ENCODE data around the gene HMOX1.

DNA sequence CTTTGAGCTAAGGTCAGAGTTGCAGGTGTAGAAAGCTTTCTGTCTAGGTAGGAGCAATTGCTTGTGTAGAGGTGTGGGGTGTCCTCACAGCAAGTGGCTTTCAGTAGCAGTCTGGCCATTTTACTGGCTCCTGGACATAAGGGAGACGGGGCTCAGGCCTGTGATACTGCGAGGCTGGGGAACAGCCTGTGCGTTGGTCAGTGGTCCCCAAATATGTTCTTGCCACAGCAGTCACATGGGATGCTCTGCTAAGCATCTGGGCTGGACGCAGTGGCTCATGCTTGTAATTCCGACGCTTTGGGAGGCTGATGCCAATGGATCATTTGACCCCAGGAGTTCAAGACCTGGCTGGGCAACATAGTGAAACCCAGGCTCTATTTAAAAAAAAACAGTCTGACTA lies 21.0 kb downstream of the HMOX1 start:
- TF ChIP-seq, protein P1, sequence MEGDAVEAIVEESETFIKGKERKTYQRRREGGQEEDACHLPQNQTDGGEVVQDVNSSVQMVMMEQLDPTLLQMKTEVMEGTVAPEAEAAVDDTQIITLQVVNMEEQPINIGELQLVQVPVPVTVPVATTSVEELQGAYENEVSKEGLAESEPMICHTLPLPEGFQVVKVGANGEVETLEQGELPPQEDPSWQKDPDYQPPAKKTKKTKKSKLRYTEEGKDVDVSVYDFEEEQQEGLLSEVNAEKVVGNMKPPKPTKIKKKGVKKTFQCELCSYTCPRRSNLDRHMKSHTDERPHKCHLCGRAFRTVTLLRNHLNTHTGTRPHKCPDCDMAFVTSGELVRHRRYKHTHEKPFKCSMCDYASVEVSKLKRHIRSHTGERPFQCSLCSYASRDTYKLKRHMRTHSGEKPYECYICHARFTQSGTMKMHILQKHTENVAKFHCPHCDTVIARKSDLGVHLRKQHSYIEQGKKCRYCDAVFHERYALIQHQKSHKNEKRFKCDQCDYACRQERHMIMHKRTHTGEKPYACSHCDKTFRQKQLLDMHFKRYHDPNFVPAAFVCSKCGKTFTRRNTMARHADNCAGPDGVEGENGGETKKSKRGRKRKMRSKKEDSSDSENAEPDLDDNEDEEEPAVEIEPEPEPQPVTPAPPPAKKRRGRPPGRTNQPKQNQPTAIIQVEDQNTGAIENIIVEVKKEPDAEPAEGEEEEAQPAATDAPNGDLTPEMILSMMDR (IDR thresholded peaks at IDR 0.05) = no peak
- no peak for TF ChIP-seq POLR2AphosphoS5 (IDR thresholded peaks at IDR 0.05; ENCODE audit: insufficient read depth in 1 of 2, low read depth in 1 of 2)
- no peak for TF ChIP-seq POLR2A (IDR thresholded peaks at IDR 0.05)

Data from vagina (tissue), 2 donors.